ENCODE results near the gene NRP2. TPM values are rescaled to one million over a fixed set of nuclear protein-coding genes. Genes with fewer than 3 reads are reported as not detected.

The NRP2 gene
- total RNA-seq, 1 experiment from 2014 or later, result 115 TPM

DNA sequence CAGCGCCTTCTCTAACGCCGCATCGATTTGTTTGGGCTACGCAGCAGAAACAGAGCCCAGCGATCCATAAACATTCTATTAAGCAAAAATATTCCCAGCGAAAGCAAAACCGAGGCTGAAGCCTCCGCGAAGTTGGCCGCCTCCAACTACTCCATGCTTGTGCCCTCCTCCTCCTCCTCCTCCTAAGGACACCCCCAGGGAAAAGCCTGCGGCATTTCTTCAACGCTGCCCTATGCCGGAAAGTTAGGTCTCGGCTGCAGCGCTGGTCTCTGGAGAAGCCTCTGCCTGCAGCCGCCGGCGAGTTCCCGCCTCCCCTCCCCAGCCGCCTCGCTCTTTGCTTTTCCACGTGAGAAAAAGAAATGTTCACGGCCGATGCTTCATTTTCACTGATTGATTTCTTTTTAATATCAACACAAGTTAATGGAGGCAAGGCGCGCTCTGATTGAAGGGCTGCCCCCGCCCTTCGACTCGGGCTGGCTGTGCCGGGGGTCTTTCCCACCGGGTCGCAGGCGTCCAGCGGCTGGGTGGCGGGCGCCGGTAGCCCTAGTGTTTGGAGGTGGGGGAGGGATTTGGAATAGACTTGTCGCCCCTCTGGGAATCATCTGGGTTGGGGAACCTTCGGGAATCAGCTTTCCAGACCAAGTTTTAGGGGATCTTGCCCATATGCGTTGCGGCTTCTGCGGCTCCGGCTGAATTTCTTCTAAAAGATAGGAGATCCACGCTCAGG lies 3.9 kb downstream of the NRP2 start:
- DNase-seq (ENCODE audit: low read depth), result no peak

GRCh38 chr2:205686783-205687640 lies 4.7 kb downstream of the NRP2 start:
- no peak for DNase-seq (ENCODE audit: low read depth)

DNA sequence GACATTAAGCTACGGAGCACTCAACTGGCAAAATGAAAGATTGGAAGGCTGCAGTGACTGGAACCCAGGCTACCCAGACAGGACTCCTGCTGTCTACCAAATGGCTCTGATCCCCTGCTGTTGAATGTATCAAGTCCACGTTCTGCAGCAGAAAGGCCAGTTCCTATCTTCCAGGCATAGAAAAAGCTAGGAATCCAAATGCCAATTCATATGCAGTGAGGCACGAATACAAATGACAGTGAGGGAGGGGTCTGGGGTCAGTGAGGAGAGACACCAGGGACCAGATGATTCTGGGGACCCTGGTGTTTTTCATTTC lies 5.3 kb downstream of the NRP2 start:
- DNase-seq (ENCODE audit: low read depth), result no peak

- peak; percentile 48 for DNase-seq (ENCODE audit: low read depth)
Measured at GRCh38 chr2:205688417-205689200, 6.3 kb downstream of the NRP2 start.

DNA sequence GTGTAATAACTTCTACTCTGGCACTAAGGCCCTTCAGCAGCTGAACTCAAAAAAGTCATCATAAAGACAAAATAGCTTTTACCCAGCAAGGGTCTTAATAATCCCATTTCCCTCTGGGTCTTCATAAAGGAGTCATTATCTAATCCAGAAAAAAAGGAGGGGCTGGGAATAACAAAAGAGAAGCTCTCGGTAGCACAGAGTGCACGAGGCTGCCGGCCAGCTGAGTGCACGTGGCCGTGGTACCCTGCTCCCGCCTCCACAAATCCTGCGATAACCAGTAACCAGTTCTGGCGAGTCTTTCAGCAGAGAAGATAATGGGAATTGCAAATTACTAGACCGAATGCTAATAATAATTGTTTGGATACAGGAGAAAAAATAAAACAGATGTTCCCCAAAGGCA lies 7.5 kb downstream of the NRP2 start:
- no peak for DNase-seq (ENCODE audit: low read depth)

- peak; percentile 64 for DNase-seq (ENCODE audit: low read depth)
Measured at GRCh38 chr2:205692104-205692503, 9.8 kb downstream of the NRP2 start.

- no peak for DNase-seq (ENCODE audit: low read depth)
Measured at GRCh38 chr2:205694256-205694655, 12.0 kb downstream of the NRP2 start.

- peak; percentile 74 for DNase-seq (ENCODE audit: low read depth)
Measured at GRCh38 chr2:205695460-205695991, 13.2 kb downstream of the NRP2 start.

GRCh38 chr2:205696331-205696926 lies 14.1 kb downstream of the NRP2 start:
- peak; percentile 48 for DNase-seq (ENCODE audit: low read depth)

DNA sequence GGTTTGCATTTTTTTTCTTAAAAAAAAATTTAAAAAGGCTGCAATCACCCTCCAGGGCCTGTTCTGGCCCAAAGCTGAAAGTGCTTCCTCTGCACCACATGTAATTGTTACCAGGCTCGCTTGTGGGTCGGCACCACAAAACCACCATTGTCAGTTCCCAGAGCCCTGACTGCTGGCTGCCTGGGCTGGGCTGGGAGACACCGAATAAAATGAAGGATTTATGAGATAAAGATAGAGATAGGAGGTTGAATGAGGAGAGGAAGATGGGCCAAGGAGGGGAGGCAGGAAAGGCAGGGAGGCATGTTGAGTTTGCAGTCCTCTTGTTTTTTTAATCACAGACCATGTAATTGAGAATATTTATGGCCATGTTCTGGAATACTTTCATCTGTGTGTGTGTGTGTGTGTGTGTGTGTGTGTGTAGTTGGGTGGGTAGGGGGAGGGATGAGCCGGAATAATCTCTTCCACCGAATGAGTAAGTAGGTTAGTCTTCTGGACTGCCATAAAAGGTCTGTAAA lies 14.7 kb downstream of the NRP2 start:
- DNase-seq (ENCODE audit: low read depth), result no peak

GRCh38 chr2:205698286-205699268 lies 16.3 kb downstream of the NRP2 start:
- peak; percentile 51 for DNase-seq (ENCODE audit: low read depth)

GRCh38 chr2:205699515-205700289 lies 17.4 kb downstream of the NRP2 start:
- DNase-seq (ENCODE audit: low read depth), result no peak

DNA sequence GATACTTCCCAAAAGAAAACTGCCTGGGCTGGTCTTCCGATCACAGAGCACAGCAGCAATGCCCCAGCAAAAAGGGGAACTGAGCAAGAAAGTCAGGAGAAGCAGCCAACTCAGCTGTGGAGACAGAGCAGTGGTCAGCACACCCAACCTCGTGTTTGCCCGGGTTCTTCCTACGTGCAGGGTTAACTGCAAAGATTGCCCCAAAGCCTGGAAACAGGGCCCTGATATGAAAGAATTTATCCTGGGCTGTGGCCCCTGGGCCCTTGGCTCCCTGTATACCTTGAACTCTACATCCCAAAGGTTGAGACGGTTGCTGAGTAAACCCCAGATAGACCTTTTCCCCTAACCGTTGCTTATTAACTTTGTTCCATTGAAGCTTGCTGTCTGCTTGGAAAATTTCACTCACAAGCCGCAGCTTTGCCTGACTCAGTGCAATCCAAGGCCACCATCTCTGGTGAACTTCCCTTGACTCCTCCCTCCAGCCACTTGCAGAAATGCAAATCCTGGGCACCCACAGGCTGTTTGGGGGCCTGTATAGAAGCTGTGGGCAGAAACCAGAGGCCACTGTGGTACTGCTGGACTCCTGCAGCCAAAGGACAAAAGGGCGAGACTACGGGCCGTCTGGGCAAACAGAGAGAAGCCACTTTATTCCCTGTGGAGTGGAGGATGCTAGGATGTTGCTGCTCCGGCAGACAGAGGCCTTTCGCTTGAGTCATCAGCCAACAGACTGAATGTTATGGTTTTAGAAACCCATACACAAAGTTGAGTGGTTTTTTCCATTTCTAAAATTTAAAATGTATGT lies 18.2 kb downstream of the NRP2 start:
- DNase-seq (ENCODE audit: low read depth), result peak; percentile 85

GRCh38 chr2:205701509-205701908 lies 19.2 kb downstream of the NRP2 start:
- no peak for DNase-seq (ENCODE audit: low read depth)

GRCh38 chr2:205702576-205702975 lies 20.3 kb downstream of the NRP2 start:
- DNase-seq (ENCODE audit: low read depth), result no peak

DNA sequence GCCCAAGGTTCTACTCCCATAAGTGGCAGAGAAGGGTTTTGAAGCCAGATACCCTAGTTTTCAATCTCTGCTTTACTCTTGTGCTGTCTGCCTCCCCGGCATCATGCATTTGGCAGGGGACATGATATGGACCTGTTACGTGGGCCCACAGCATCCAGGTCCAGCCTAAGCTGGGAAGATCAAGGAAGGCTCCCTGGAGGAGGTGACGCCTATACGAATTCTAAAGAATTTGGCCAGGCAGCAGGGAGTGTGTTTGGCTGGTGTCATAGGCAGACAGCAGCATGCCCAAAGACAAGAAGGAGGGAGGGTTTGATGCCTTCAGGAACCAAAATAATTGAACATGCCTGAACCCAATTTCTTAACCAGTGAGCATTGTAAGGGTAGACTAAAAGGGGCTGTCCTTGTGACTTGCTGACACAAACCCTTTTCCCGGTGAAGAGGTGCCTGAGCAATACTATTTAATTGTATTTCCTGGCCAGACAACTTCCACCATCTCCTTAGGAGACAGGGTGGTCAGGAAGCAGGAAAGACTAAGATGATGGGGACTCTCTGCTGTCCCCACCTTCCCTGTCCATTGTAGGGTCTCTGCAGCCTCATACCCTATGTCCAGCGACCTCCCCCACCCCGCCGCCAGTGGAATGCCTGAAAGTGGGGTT lies 21.3 kb downstream of the NRP2 start:
- DNase-seq (ENCODE audit: low read depth), result no peak

- DNase-seq (ENCODE audit: low read depth), result peak; percentile 68
Measured at GRCh38 chr2:205704127-205704741, 21.9 kb downstream of the NRP2 start.

Measured in Daoy (cell line).